DND-41 (cell line): ENCODE measurements around the gene LSM7.

Experiments used
- EZH2 ChIP-seq: IDR thresholded peaks from 3 replicates; pipeline ENCODE4 v1.6.1; 2012; ENCODE audit warnings: borderline replicate concordance, low read depth, mild to moderate bottlenecking, moderate library complexity, low read length, inconsistent platforms; ENCODE audit not compliant: severe bottlenecking
- TF ChIP-seq, protein P1 (sequence below): IDR thresholded peaks from 2 replicates; pipeline ENCODE4 v1.5.1; 2012; ENCODE audit warnings: borderline replicate concordance, low read length, moderate library complexity, mild to moderate bottlenecking; ENCODE audit not compliant: poor library complexity, severe bottlenecking; ENCODE audit errors: extremely low read depth

- TF ChIP-seq, protein P1, sequence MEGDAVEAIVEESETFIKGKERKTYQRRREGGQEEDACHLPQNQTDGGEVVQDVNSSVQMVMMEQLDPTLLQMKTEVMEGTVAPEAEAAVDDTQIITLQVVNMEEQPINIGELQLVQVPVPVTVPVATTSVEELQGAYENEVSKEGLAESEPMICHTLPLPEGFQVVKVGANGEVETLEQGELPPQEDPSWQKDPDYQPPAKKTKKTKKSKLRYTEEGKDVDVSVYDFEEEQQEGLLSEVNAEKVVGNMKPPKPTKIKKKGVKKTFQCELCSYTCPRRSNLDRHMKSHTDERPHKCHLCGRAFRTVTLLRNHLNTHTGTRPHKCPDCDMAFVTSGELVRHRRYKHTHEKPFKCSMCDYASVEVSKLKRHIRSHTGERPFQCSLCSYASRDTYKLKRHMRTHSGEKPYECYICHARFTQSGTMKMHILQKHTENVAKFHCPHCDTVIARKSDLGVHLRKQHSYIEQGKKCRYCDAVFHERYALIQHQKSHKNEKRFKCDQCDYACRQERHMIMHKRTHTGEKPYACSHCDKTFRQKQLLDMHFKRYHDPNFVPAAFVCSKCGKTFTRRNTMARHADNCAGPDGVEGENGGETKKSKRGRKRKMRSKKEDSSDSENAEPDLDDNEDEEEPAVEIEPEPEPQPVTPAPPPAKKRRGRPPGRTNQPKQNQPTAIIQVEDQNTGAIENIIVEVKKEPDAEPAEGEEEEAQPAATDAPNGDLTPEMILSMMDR: no peak
- no peak for TF ChIP-seq EZH2
These were observed 9.5 kb downstream of the LSM7 start for GRCh38 chr19:2318923-2319322.
